Measurements from ENCODE around the gene C16orf89.

The C16orf89 gene

DNA sequence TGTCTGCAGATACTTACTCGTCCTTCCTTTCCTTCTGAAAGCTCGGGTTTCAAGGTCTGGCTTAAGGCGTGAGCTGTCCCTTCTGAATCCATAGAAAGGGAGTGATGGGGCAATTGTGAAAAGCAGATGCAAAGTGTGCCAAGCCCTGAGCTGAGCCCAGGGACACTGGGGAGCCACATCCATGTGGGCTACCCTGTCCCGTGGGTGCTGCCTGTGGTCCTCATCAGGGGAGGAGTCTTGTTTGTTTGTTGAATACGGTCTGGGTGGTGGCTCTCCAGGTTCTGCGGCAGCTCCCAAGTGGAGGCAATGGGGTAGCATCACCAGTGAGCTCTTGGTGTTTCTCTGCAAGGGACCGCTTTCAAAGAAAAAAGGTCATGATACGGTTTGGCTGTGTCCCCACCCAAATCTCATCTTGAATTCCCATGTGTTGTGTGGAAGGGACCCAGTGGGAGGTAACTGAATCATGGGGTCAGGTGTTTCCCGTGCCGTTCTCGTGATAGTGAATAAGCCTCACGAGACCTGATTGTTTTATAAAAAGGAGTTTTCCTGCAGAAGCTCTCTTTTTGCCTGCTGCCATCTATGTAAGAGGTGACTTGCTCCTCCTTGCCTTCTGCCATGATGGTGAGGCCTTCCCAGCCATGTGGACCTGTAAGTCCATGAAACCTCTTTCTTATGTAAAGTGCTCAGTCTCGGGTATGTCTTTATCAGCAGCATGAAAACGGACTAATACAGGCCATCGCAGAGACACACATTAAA is 4.9 kb upstream of the C16orf89 start:
- TF ChIP-seq, protein P1, sequence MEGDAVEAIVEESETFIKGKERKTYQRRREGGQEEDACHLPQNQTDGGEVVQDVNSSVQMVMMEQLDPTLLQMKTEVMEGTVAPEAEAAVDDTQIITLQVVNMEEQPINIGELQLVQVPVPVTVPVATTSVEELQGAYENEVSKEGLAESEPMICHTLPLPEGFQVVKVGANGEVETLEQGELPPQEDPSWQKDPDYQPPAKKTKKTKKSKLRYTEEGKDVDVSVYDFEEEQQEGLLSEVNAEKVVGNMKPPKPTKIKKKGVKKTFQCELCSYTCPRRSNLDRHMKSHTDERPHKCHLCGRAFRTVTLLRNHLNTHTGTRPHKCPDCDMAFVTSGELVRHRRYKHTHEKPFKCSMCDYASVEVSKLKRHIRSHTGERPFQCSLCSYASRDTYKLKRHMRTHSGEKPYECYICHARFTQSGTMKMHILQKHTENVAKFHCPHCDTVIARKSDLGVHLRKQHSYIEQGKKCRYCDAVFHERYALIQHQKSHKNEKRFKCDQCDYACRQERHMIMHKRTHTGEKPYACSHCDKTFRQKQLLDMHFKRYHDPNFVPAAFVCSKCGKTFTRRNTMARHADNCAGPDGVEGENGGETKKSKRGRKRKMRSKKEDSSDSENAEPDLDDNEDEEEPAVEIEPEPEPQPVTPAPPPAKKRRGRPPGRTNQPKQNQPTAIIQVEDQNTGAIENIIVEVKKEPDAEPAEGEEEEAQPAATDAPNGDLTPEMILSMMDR (IDR thresholded peaks at IDR 0.05; ENCODE audit: low read depth, low read length) = no peak
- no peak for DNase-seq (ENCODE audit: low read depth in 2 of 2)
- H3K4me3 ChIP-seq (replicated peaks in 1 of 2; ENCODE audit: low read depth in 2 of 2, low read length in 2 of 2) = no peak overlapping the region

GRCh38 chr16:5069854-5070253 is 4.1 kb upstream of the C16orf89 start:
- TF ChIP-seq, protein P1 (IDR thresholded peaks at IDR 0.05; ENCODE audit: low read depth, low read length) = no peak
- H3K4me3 ChIP-seq (replicated peaks in 1 of 2; ENCODE audit: low read depth in 2 of 2, low read length in 2 of 2) = no peak overlapping the region
- no peak for DNase-seq (ENCODE audit: low read depth in 2 of 2)

GRCh38 chr16:5069048-5069447 is 3.3 kb upstream of the C16orf89 start:
- no peak for DNase-seq (ENCODE audit: low read depth in 2 of 2)
- TF ChIP-seq, protein P1 (IDR thresholded peaks at IDR 0.05; ENCODE audit: low read depth, low read length) = no peak
- no peak overlapping the region for H3K4me3 ChIP-seq (replicated peaks in 1 of 2; ENCODE audit: low read depth in 2 of 2, low read length in 2 of 2)

DNA sequence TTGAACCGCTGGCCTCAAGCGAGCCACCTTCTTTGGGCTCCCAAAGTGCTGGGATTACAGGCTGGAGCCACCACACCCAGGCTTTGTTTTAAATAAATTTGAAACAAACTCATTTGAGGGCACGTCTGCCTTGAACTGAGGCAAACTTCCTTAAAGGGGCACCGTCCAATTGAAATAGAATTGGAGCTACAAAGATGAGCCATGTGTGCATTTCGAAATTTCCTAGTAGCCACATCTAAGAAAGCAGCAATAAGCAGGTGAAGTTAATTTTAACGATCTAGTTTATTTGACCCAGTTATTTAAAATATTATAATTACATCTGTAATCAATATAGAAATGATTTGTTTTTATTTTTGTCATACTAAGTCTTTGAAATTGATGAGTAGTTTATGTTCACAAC is 755 bp upstream of the C16orf89 start:
- DNase-seq (ENCODE audit: low read depth in 2 of 2) = no peak

GRCh38 chr16:5065326-5065725 is 430 bp downstream of the C16orf89 start:
- no peak overlapping the region for H3K4me3 ChIP-seq (replicated peaks in 1 of 2; ENCODE audit: low read depth in 2 of 2, low read length in 2 of 2)
- TF ChIP-seq, protein P1 (IDR thresholded peaks at IDR 0.05; ENCODE audit: low read depth, low read length) = no peak
- peak in 1 of 2 donors; percentile 19 for DNase-seq (ENCODE audit: low read depth in 2 of 2)

More for the DNA sequence above, 755 bp upstream of the C16orf89 start:
- H3K4me3 ChIP-seq (replicated peaks in 1 of 2; ENCODE audit: low read depth in 2 of 2, low read length in 2 of 2) = no peak overlapping the region
- TF ChIP-seq, protein P1 (IDR thresholded peaks at IDR 0.05; ENCODE audit: low read depth, low read length) = no peak

DNA sequence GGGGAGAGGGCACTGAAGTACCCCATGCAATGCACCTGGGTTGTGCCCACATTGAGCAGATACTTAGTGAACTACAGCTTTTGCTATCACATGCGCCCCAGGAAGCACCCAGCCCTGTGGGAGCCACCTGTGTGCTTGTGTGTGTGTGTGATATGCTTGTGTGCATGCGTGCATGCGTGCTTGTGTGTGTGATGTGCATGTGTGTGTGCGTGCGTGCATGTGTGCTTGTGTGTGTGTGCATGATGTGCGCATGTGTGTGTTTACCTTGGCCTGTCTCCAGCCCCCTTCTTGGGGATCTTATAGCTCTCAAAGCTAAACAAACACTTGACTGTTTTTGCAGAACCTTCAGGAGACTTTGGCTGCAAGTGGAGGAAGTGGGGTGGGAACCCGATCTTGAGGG is 841 bp downstream of the C16orf89 start:
- TF ChIP-seq, protein P1 (IDR thresholded peaks at IDR 0.05; ENCODE audit: low read depth, low read length) = no peak
- no peak overlapping the region for H3K4me3 ChIP-seq (replicated peaks in 1 of 2; ENCODE audit: low read depth in 2 of 2, low read length in 2 of 2)
- DNase-seq (ENCODE audit: low read depth in 2 of 2) = no peak

Measured in cardiac fibroblast (primary cell).